Measurements from ENCODE around the gene ZSWIM1. TPM values are rescaled to one million over a fixed set of nuclear protein-coding genes. Genes with fewer than 3 reads are reported as not detected.

The ZSWIM1 gene
- total RNA-seq, 1 donor from 2014 or later: 9.0 TPM

DNA sequence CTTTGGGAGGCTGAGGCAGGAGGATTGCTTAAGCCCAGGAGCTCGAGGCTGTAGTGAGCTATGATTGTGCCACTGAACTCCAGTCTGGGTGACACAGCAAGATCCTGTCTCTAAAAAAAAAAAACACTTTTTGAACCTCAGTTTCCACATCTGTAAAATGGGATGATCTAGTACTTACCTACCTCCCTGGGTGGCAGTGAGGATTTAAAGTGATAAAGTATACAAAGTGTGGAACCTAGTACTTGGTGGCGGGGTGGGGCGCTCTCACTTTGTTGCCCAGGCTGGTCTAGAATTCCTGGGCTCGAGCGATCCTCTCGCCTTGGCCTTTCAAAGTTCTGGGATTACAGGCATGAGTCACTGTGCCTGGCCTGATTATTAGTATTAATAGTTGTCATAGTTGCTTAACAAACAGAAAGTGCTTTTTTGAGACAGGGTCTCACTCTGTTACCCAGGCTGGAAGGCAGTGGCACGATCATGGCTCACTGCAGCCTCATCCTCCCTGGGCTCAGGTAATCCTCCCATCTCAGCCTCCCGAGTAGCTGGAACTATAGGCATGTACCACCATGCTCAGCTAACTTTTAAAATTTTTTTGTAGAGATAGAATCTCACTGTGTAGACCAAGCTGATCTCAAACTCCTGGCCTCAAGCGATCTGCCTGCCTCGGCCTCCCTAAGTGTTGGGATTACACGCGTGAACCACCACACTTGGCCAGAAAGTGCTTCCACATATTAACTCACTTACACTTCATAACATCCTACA, 37.9 kb downstream of the ZSWIM1 start:
- Histone ChIP-seq H3K9ac (ENCODE audit: low read length) (no peak overlapping the region), H3K9me3 (ENCODE audit: insufficient read depth, low read depth, low read length) (no peaks in the 10 kb centered on the region), H3K79me2 (ENCODE audit: insufficient read depth, low read length) (no peaks in the 10 kb centered on the region), H2AFZ (ENCODE audit: low read depth, low read length) (no peak overlapping the region), H4K20me1 (ENCODE audit: insufficient read depth, low read length) (no peaks in the 10 kb centered on the region), H3K4me3 (ENCODE audit: insufficient read depth, low read depth, low read length) (no peak overlapping the region), H3K36me3 (ENCODE audit: insufficient read depth, low read length) (no peaks in the 10 kb centered on the region), H3K27ac (ENCODE audit: low read depth, low read length) (no peak overlapping the region), H3K4me1 (ENCODE audit: insufficient read depth, low read length) (peaks cover 21% of the 10 kb centered on the region), H3K27me3 (ENCODE audit: insufficient read depth, low read length) (no peaks in the 10 kb centered on the region), H3K4me2 (ENCODE audit: low read length) (peak overlapping the region; percentile 70)
- H3K36me3 Mint-ChIP-seq (ENCODE audit: low read depth, unreplicated experiment): peaks cover 3% of the 10 kb centered on the region
- no peak overlapping the region for H3K27ac Mint-ChIP-seq (ENCODE audit: unreplicated experiment)
- TF ChIP-seq EZH2 (IDR thresholded peaks at IDR 0.05; ENCODE audit: insufficient read depth, low read length): no peak
- TF ChIP-seq, protein P1, sequence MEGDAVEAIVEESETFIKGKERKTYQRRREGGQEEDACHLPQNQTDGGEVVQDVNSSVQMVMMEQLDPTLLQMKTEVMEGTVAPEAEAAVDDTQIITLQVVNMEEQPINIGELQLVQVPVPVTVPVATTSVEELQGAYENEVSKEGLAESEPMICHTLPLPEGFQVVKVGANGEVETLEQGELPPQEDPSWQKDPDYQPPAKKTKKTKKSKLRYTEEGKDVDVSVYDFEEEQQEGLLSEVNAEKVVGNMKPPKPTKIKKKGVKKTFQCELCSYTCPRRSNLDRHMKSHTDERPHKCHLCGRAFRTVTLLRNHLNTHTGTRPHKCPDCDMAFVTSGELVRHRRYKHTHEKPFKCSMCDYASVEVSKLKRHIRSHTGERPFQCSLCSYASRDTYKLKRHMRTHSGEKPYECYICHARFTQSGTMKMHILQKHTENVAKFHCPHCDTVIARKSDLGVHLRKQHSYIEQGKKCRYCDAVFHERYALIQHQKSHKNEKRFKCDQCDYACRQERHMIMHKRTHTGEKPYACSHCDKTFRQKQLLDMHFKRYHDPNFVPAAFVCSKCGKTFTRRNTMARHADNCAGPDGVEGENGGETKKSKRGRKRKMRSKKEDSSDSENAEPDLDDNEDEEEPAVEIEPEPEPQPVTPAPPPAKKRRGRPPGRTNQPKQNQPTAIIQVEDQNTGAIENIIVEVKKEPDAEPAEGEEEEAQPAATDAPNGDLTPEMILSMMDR (IDR thresholded peaks at IDR 0.05; ENCODE audit: insufficient read depth, low read depth, low read length): no peak
- H3K27me3 Mint-ChIP-seq (ENCODE audit: low read depth, unreplicated experiment): peaks cover 2% of the 10 kb centered on the region
- H3K4me3 Mint-ChIP-seq (ENCODE audit: unreplicated experiment): no peak overlapping the region
- no peak for FAIRE-seq
- no peak for DNase-seq (ENCODE audit: low read depth)
- peaks cover 7% of the 10 kb centered on the region for H3K4me1 Mint-ChIP-seq (ENCODE audit: low read depth, unreplicated experiment)
- no peaks in the 10 kb centered on the region for H3K9me3 Mint-ChIP-seq (ENCODE audit: unreplicated experiment)

DNA sequence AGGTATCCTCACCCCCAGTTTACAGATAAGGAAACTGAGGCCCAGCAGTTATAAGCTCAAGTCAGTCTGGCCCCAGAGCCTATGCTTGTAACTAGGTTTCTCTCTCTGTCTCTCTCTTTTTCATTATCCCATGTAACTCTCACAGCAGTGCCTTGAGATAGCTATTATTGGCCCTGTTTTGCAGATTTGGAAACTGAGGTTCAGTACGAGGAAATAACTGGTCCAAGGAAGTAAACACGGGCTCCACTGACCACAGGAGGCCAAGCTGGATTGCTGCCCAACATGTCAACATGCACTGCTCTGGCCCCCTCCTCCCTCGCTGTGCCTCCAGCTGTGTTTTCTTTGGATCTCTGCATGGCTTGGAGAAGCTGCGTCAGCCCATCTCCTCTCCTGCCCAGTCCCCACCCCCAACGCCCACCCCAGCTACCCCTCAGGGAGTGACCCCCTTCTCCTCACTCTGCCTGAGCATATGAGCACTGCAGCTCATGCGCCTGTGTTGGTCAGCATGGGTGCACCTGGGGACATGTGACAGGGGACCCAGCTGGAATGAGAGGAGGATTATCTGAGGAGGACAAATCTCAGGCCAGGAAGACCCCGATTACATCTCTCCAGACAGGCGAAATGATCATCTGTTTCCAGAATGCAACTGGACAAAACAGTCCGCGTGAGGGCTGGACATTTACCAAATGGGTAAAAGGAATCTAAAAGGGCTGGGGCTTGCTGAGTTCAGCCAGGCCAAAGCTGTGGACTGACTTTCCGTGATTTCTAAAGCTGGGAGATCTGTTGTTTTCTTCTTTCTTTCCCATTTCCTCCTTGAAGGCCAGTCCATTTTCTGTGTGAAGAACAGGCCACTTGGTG, 38.7 kb downstream of the ZSWIM1 start:
- no peaks in the 10 kb centered on the region for H4K20me1 ChIP-seq (ENCODE audit: insufficient read depth, low read length)

More for the DNA sequence above, 38.7 kb downstream of the ZSWIM1 start:
- H3K36me3 ChIP-seq (ENCODE audit: insufficient read depth, low read length): no peaks in the 10 kb centered on the region
- peak overlapping the region; percentile 70 for H3K4me2 ChIP-seq (ENCODE audit: low read length)
- TF ChIP-seq EZH2 (IDR thresholded peaks at IDR 0.05; ENCODE audit: insufficient read depth, low read length): no peak
- TF ChIP-seq, protein P1 (IDR thresholded peaks at IDR 0.05; ENCODE audit: insufficient read depth, low read depth, low read length): no peak
- no peaks in the 10 kb centered on the region for H3K9me3 ChIP-seq (ENCODE audit: insufficient read depth, low read depth, low read length)
- H3K9ac ChIP-seq (ENCODE audit: low read length): peak overlapping the region; percentile 40
- peak overlapping the region; percentile 22 for H3K27ac Mint-ChIP-seq (ENCODE audit: unreplicated experiment)
- peaks cover 3% of the 10 kb centered on the region for H3K36me3 Mint-ChIP-seq (ENCODE audit: low read depth, unreplicated experiment)
- no peaks in the 10 kb centered on the region for H3K9me3 Mint-ChIP-seq (ENCODE audit: unreplicated experiment)
- no peaks in the 10 kb centered on the region for H3K27me3 ChIP-seq (ENCODE audit: insufficient read depth, low read length)
- H3K4me3 Mint-ChIP-seq (ENCODE audit: unreplicated experiment): no peak overlapping the region
- H3K4me1 Mint-ChIP-seq (ENCODE audit: low read depth, unreplicated experiment): peaks cover 11% of the 10 kb centered on the region
- H3K27ac ChIP-seq (ENCODE audit: low read depth, low read length): peak overlapping the region; percentile 48
- H3K27me3 Mint-ChIP-seq (ENCODE audit: low read depth, unreplicated experiment): peaks cover 2% of the 10 kb centered on the region
- H3K4me1 ChIP-seq (ENCODE audit: insufficient read depth, low read length): peaks cover 21% of the 10 kb centered on the region
- peak overlapping the region; percentile 18 for H2AFZ ChIP-seq (ENCODE audit: low read depth, low read length)
- FAIRE-seq: no peak
- peak; percentile 79 for DNase-seq (ENCODE audit: low read depth)
- no peak overlapping the region for H3K4me3 ChIP-seq (ENCODE audit: insufficient read depth, low read depth, low read length)
- no peaks in the 10 kb centered on the region for H3K79me2 ChIP-seq (ENCODE audit: insufficient read depth, low read length)
